Left lung (tissue), 10 donors: ENCODE measurements around the gene GGTLC2. TPM values are rescaled to one million over a fixed set of nuclear protein-coding genes. Genes with fewer than 3 reads are reported as not detected.
"Not testable (repeated sequence)": the region's sequence is repeated elsewhere in the genome, so short reads cannot be mapped to it uniquely, and the experiment has no call there.

Experiments
- ATAC-seq: fragments of 200-7000 bp; cut with Tn5 transposase; one replicate; pipeline ENCODE4 v1.9.1; 2020; ENCODE audit warnings: moderate library complexity
- DNase-seq, 4 donors: peaks; one replicate each; pipeline ENCODE4 v3.0.0-alpha.2; 2013 to 2020
- H3K27ac ChIP-seq, 2 donors: fragments of 200-600 bp; sonication (generic) in 1 of 2; one replicate each; pipeline versions ENCODE4 v1.5.0 to v1.8.0; 2020 to 2021
- H3K27me3 ChIP-seq, 2 donors: fragments of 200-600 bp; sonication (generic) in 1 of 2; one replicate each; pipeline versions ENCODE4 v1.5.0 to v1.8.0; 2020 to 2021
- H3K36me3 ChIP-seq, 2 donors: fragments of 200-600 bp; sonication (generic) in 1 of 2; one replicate each; pipeline versions ENCODE4 v1.5.0 to v1.8.0; 2020 to 2021
- H3K4me1 ChIP-seq, 2 donors: fragments of 200-600 bp; one replicate each; pipeline ENCODE4 v1.8.0; 2021
- H3K4me3 ChIP-seq, 2 donors: fragments of 200-600 bp; sonication (generic) in 1 of 2; one replicate each; pipeline versions ENCODE4 v1.5.0 to v1.8.0; 2020 to 2021; ENCODE audit warnings: mild to moderate bottlenecking in 1 of 2
- H3K9me3 ChIP-seq, 2 donors: fragments of 200-600 bp; sonication (generic) in 1 of 2; one replicate each; pipeline versions ENCODE4 v1.5.0 to v1.8.0; 2020 to 2021
- intact Hi-C, 2 donors: fragments of 100-400 bp; cut with DNase I; formaldehyde crosslinking; loops; one replicate each; pipeline versions ENCODE4 v1.11.2 to v1.14.2; 2022
- polyA plus RNA-seq, 6 donors: library from polyadenylated mRNA; unstranded; fragments of 120-200 nt; gene quantifications; one replicate each; pipeline ENCODE4 v1.2.1, GENCODE V29; 2013; ENCODE audit not compliant: insufficient read length in 6 of 6
- total RNA-seq, 2 donors: library from RNA; stranded (reverse); fragmentation: NEBNext Ultra II Directional; extraction: Animal tissue kit (Norgen Biotek cat#: 25700); gene quantifications; one replicate each; pipeline ENCODE4 v1.2.1, GENCODE V29; 2021
- TF ChIP-seq, protein P1 (sequence below), 2 donors: fragments of 200-600 bp; sonication (generic) in 1 of 2; IDR thresholded peaks; one replicate each; pipeline versions ENCODE4 v1.5.0 to v1.8.0; 2021; ENCODE audit warnings: antibody characterized with exemption in 2 of 2
- donor health status: DM: no; HTN: yes; CAD: no.
- donor health status: DM: no; HTN: no; CAD: no.

The GGTLC2 gene
- total and polyA plus RNA-seq, 8 donors: 0.26 to 0.55 (median 0.38) TPM; not detected in 1

- H3K9me3 ChIP-seq, H3K27ac ChIP-seq, intact Hi-C loops, ATAC-seq, DNase-seq, H3K36me3 ChIP-seq, H3K4me3 ChIP-seq, H3K27me3 ChIP-seq, H3K4me1 ChIP-seq: not testable (repeated sequence)
Observed at GRCh38 chr22:22652102-22652501, 7.7 kb downstream of the GGTLC2 start.

DNA sequence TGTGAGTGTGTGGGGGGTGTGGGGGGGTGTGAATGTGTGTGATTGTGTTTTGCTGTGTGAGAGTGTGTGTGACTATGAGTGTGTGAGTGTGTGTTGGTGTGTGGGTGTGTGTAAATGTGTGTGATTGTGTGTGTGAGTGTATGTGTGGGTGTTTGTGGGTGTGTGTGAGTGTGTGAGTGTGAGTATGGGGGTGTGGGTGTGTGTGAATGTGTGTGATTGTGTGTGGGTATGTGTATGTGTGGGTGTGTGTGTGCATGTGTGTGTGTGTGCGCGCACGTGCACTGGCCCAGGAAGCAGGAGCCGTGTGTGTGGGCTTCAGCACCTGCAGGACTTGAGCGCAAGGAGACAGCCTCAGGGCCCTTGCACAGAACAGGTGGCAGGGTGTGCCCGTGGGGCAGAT lies 8.2 kb downstream of the GGTLC2 start:
- H3K4me1 ChIP-seq, H3K36me3 ChIP-seq, H3K27ac ChIP-seq, ATAC-seq, H3K4me3 ChIP-seq, intact Hi-C loops, DNase-seq, H3K27me3 ChIP-seq, H3K9me3 ChIP-seq: not testable (repeated sequence)

DNA sequence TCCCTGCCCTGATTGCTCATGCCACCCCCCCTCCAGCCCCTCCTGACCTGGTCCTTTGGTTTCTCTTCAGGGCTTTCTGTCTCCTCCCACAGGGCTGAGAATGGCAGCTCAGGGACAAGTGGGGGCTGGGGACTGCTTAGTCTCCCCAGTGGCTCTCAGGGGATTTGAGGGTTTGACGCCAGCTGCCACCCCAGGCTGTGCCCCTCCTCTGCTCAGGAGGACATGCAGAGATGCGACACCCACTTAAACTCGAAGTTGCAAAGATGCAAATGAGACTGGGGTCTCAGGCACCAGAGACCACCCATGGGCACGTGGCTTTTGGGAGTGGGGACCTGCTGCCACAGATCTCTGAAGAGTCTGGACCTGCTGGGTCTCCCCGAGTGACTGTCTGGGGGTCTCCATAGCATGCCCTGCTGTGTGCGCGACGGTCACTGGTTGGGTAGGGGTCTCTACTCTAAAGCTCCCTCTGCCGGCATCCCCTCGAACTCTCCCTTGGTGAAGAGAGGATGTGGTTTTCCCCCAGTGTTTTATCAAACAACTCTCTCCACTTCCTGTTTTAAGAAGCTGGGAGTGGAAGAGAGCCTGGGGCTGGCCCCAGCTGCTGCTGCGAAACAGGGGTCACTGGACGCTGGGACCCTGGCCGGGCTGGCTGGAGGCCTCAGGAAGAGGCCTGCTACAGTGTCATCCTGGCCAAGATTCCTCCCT lies 9.4 kb downstream of the GGTLC2 start:
- H3K9me3 ChIP-seq, H3K4me1 ChIP-seq, H3K27ac ChIP-seq, intact Hi-C loops, ATAC-seq, H3K36me3 ChIP-seq, H3K4me3 ChIP-seq, DNase-seq, H3K27me3 ChIP-seq: not testable (repeated sequence)

DNA sequence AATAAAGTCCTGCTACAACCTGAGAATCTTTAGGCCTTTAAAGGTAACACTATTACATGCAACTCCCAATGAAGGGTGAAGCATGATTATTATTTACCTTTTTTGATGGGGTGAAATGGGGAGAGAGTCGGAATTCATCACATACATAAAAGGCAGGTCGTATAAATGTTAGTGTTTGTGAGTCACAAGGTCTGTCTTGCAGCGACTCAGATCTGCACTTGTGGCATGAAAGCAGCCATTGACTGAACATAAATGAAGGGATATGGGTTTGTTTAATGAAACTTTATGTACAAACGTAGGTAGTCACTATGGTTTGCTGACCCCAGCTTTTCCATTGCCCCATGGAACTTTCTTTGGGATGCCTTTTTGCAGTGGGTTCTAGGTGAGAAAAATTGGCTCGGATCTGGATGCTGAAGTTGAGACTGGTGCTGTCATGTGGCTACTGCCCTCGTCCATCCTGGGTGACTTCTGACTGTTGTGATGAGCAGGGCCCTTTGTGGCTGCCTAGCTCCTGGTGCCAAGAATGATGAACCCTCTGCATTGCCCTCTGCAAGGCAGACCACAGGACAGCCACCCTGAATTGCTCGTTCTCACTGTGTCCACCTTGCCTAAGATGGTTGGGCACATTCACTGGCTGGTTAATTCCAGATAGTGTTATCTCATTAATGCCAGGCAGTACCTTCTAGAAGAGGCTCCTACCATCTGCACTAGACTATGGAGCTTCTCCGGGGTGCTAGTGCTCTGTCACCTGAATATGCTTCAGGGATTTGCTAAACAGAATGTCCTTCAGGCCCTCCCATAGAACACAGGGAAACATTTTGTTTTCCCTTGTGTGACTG lies 11.3 kb downstream of the GGTLC2 start:
- Histone ChIP-seq H3K27me3 (no peaks in the 10 kb centered on the region), H3K4me1 (no peaks in the 10 kb centered on the region), H3K9me3 (no peaks in the 10 kb centered on the region), H3K27ac (no peak overlapping the region), H3K4me3 (no peak overlapping the region), H3K36me3 (no peaks in the 10 kb centered on the region)
- intact Hi-C loops: no loop called here
- TF ChIP-seq, protein P1, sequence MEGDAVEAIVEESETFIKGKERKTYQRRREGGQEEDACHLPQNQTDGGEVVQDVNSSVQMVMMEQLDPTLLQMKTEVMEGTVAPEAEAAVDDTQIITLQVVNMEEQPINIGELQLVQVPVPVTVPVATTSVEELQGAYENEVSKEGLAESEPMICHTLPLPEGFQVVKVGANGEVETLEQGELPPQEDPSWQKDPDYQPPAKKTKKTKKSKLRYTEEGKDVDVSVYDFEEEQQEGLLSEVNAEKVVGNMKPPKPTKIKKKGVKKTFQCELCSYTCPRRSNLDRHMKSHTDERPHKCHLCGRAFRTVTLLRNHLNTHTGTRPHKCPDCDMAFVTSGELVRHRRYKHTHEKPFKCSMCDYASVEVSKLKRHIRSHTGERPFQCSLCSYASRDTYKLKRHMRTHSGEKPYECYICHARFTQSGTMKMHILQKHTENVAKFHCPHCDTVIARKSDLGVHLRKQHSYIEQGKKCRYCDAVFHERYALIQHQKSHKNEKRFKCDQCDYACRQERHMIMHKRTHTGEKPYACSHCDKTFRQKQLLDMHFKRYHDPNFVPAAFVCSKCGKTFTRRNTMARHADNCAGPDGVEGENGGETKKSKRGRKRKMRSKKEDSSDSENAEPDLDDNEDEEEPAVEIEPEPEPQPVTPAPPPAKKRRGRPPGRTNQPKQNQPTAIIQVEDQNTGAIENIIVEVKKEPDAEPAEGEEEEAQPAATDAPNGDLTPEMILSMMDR (IDR thresholded peaks at IDR 0.05): no peak
- DNase-seq: no peak
- no peak for ATAC-seq

DNA sequence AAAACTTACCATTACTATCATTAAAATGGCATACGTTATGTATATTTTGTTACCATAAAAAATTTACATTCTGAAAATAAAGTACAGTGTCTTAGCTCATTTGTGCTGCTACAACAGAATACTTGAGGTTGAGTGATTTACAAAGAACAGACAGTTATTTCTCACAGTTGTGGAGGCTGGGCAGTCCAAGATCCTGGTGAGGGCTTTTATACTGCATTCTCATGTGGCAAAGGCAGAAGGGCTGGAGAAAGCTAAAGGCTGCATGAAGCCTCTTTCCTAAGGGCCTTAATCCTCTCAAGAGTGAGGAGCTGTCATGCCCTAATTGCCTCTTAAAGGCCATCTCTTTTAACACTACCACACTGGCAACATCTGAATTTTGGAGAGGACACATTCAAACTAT lies 13.3 kb downstream of the GGTLC2 start:
- Histone ChIP-seq H3K36me3 (no peaks in the 10 kb centered on the region), H3K4me3 (no peak overlapping the region), H3K9me3 (no peaks in the 10 kb centered on the region), H3K27ac (no peak overlapping the region), H3K4me1 (no peaks in the 10 kb centered on the region), H3K27me3 (no peaks in the 10 kb centered on the region)
- DNase-seq (no peak), ATAC-seq (no peak)
- intact Hi-C loops: no loop called here
- TF ChIP-seq, protein P1 (IDR thresholded peaks at IDR 0.05): no peak

GRCh38 chr22:22661275-22661674 lies 16.9 kb downstream of the GGTLC2 start:
- TF ChIP-seq, protein P1 (IDR thresholded peaks at IDR 0.05): no peak
- no peaks in the 10 kb centered on the region for H3K4me1 ChIP-seq
- no peak for ATAC-seq
- no peak overlapping the region for H3K27ac ChIP-seq
- H3K36me3 ChIP-seq: no peaks in the 10 kb centered on the region
- H3K4me3 ChIP-seq: no peak overlapping the region
- intact Hi-C loops: no loop called here
- no peaks in the 10 kb centered on the region for H3K27me3 ChIP-seq
- H3K9me3 ChIP-seq: no peaks in the 10 kb centered on the region
- no peak for DNase-seq
